Measurements from ENCODE around the gene LHX3. TPM values are rescaled to one million over a fixed set of nuclear protein-coding genes. Genes with fewer than 3 reads are reported as not detected.

Gene LHX3
- total RNA-seq, 6 experiments from 2014 or later, result not detected

DNA sequence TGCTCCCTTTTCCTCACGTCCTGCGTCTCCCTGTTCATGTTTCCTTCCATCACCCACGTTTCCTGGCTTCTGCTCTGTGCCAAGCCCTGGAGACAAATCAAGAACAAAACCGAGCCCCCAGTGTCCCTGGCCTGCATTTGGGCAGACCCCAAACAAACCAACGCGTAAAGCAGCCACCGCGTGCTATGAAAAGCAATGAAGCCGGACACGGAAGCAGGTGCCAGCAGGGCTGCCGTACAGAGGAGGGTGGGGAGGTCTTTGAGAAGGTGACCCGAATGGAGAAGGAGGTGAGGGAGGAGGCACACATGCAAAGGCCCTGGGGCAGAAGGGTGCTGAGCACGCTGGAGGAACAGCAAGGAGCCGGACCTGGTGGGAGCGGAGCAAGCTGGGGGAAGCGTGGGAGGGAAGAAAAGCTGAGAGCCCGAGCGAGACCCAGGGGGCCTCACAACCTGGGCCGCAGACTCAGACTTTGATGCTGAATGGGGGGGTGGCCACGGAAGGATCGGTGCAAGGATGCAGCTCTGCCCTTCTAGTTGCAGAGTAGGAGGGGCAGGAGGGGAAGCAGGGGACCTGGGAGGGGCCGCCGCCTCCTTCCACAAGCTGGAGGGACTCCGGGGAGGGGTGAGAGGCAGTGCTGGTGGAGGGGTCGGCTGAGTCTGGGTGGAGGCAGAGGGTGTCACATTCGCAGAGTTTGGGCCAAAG is 42.1 kb upstream of the LHX3 start:
- Mint-ChIP-seq H3K4me1 (ENCODE audit: low read depth) (peaks cover 23% of the 10 kb centered on the region), H3K36me3 (ENCODE audit: low read depth) (no peaks in the 10 kb centered on the region), H3K27me3 (ENCODE audit: insufficient read depth) (peaks cover 23% of the 10 kb centered on the region), H3K9me3 (no peaks in the 10 kb centered on the region), H3K4me3 (no peak overlapping the region), H3K27ac (no peak overlapping the region)
- TF ChIP-seq, protein P1, sequence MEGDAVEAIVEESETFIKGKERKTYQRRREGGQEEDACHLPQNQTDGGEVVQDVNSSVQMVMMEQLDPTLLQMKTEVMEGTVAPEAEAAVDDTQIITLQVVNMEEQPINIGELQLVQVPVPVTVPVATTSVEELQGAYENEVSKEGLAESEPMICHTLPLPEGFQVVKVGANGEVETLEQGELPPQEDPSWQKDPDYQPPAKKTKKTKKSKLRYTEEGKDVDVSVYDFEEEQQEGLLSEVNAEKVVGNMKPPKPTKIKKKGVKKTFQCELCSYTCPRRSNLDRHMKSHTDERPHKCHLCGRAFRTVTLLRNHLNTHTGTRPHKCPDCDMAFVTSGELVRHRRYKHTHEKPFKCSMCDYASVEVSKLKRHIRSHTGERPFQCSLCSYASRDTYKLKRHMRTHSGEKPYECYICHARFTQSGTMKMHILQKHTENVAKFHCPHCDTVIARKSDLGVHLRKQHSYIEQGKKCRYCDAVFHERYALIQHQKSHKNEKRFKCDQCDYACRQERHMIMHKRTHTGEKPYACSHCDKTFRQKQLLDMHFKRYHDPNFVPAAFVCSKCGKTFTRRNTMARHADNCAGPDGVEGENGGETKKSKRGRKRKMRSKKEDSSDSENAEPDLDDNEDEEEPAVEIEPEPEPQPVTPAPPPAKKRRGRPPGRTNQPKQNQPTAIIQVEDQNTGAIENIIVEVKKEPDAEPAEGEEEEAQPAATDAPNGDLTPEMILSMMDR (IDR thresholded peaks at IDR 0.05), result no peak
- DNase-seq, result no peak

DNA sequence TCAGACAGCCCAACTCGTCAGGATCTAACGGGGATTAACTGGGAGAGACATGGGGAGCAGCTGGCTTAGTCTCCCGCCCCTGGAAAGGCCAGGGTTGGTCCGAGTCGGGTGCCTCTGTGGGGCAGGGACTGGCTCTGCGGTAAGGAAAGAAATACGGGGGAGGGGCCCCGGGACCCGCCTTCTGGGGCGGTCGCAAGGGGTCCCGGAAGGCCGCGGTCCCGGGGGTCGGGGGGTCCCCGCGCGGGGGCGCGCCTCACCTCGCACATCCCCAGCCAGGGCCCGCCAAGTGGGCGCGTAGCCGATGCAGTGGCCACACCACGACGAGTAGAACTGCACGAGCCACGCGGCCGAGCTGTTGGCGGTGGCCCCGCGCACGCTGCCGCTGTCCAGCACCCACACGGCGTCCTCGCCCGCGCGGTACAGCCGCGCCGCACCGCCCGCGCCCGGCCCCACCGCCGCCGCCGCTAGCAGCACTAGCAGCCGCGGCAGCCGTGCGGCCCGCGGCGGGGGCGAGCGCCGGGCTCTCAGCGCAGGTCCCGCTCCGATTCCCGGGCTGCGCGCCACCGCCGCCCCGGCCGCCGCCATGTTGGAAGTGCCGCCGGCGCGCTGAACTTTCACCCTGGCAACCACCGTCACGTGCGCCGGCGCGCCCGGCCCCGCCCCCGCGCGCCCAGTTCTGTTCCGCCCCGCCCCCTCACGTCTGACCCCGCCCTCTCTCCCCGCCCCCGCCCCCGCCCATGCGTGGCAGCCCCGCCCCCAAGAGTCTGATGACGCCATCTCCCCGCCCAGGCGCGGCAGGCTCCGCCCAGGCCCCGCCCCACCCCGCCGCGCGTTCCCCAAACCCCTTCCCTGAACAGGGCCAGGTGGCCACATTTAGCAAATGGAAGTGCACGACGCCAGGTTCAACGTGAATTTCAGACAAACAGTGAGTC is 40.6 kb upstream of the LHX3 start, which contains the start of gene QSOX2:
QSOX2 (minus strand) TSS at position 594 of the 932 bp plus-strand sequence; CDS start at position 585, 9 bp downstream.
- Mint-ChIP-seq H3K4me1 (ENCODE audit: low read depth) (peaks cover 23% of the 10 kb centered on the region), H3K27ac (peak within 1 kb of the TSS; percentile 72), H3K36me3 (ENCODE audit: low read depth) (no peaks in the 10 kb centered on the region), H3K4me3 (peak within 1 kb of the TSS; percentile 96), H3K9me3 (no peaks in the 10 kb centered on the region), H3K27me3 (ENCODE audit: insufficient read depth) (peaks cover 18% of the 10 kb centered on the region)
- DNase-seq, result peak; percentile 50
- TF ChIP-seq, protein P1 (IDR thresholded peaks at IDR 0.05), result no peak

DNA sequence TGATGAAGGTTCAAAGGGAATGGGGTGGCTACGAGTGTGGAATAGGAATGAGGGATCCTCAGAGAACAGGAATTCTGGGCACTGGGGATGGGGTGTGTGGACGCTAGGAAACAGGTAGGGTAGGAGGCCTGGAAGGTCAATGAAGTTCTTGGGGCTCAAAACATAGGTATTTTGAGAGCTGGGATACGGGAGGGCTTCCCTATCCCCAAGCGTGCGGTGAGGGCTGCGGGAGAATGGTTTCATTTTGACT is 40.0 kb upstream of the LHX3 start:
- Mint-ChIP-seq H3K4me1 (ENCODE audit: low read depth) (peaks cover 23% of the 10 kb centered on the region), H3K27ac (peak overlapping the region; percentile 72), H3K27me3 (ENCODE audit: insufficient read depth) (peaks cover 12% of the 10 kb centered on the region), H3K4me3 (peak overlapping the region; percentile 96), H3K9me3 (no peaks in the 10 kb centered on the region), H3K36me3 (ENCODE audit: low read depth) (no peaks in the 10 kb centered on the region)
- TF ChIP-seq, protein P1 (IDR thresholded peaks at IDR 0.05), result no peak
- DNase-seq, result no peak

DNA sequence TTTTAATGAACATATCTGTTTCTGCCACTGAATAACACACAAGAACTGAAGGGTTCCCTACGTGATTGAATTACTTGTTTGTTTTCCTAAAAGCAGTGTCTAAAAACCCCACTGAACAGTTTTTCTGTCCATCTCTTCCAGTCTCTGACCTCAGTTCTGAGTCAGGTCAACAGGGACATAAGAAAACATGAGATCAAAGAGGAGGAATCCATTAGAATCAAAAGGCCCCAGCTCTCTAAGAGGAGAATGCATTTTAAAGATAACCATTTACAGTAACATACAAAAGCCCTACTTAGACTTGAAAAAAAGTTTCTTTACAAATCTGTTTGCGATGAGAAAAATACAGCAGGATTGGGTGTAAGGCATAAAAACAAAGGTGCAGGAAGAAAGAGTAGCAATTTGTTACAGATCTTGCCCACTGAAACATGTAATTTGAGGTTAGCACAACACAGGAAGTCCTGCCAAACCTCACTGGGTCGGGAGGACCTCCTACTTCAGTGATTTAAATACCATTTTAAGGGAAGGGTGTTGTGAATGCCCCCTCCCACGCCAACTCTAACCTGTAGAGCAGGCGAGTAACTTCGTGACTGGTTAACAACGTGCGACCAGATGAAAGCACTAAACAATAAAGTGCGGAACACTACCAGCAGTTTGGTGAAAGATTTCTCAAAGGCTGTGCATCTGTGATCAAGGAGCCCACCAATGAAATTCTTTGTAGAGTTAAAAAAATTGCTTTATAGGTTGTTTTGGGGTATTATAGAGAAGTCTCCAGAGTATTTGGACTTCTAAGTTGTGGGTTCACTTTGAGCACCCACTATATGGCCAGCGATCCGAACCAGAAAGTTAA is 39.4 kb upstream of the LHX3 start:
- Mint-ChIP-seq H3K4me1 (ENCODE audit: low read depth) (peaks cover 23% of the 10 kb centered on the region), H3K9me3 (no peaks in the 10 kb centered on the region), H3K27ac (peak overlapping the region; percentile 72), H3K4me3 (peak overlapping the region; percentile 96), H3K36me3 (ENCODE audit: low read depth) (no peaks in the 10 kb centered on the region), H3K27me3 (ENCODE audit: insufficient read depth) (peaks cover 11% of the 10 kb centered on the region)
- TF ChIP-seq, protein P1 (IDR thresholded peaks at IDR 0.05), result no peak
- no peak for DNase-seq

DNA sequence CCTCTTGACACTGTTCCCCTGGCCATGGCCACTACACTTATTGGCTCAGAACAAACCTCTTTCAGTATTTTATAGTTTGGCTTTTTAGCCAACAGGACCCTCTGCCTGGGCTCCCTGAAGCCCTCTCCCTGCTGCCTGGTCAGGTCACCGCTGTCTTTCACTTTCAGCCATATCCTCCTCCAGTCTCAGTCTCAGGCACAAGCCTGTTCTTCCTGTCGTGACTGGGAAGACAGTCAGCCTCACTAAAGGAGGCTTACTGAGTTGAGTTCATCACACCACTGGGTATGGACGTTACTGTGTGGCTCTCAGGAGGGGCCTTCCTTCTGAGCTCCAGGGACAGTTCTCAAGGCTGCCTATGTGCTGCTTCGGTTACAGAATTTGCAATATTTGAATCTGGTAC is 38.7 kb upstream of the LHX3 start:
- no peak for DNase-seq
- Mint-ChIP-seq H3K4me1 (ENCODE audit: low read depth) (peaks cover 23% of the 10 kb centered on the region), H3K27me3 (ENCODE audit: insufficient read depth) (peaks cover 11% of the 10 kb centered on the region), H3K36me3 (ENCODE audit: low read depth) (no peaks in the 10 kb centered on the region), H3K9me3 (no peaks in the 10 kb centered on the region), H3K4me3 (0 out of 2 replicates have a peak overlapping the region, but pooled peaks have one; percentile 96), H3K27ac (no peak overlapping the region)
- TF ChIP-seq, protein P1 (IDR thresholded peaks at IDR 0.05), result no peak

All from HFFc6 (cell line).